ENCODE measurements around the gene ZNF609.

DNA sequence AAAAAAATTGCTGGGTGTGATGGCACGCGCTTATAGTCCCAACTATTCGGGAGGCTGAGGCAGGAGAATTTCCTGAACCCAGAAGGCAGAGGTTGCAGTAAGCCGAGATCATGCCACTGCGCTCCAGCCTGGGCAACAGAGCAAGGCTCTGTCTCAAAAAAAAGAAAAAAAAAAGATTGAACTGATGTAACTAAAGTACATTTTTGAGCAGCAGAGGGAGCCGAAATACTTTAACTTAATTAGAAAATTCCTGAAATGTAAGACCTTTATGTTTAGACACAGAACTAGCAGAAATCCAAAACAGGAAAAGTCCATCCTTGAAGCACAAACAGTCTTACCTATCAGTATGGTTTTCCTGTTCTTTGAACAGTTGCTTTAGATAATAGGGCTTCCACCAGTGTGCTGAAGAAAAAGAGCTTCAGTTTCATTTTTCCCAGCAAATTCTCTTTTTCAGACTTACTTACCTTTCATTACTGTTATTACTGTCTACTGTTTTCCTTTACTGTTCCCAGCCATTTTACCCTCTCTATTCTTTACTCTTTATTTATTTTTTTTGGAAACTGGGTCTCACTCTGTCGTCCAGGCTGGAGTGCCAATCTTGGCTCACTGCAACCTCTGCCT is 33.4 kb upstream of the ZNF609 start:
- TF ChIP-seq POLR2AphosphoS5 (IDR thresholded peaks at IDR 0.05; ENCODE audit: low read depth, low read length) = no peak
- TF ChIP-seq POLR2A (IDR thresholded peaks at IDR 0.05; ENCODE audit: low read depth, low read length) = no peak
- no peak for TF ChIP-seq TAF1 (IDR thresholded peaks at IDR 0.05; ENCODE audit: borderline replicate concordance, low read depth, low read length)

All from GM12892 (cell line).